HepG2 (cell line): ENCODE measurements around the gene HDAC8.

Experiments used
- CREM ChIP-seq, 2 experiments: sonication (generic) in 1 of 2; formaldehyde crosslinking in 1 of 2; IDR thresholded peaks; 2 replicates each; pipeline versions ENCODE4 v1.4.0 to v1.6.1; 2016 to 2020; ENCODE audit warnings: antibody characterized with exemption in 1 of 2, mild to moderate bottlenecking in 1 of 2, missing genetic modification reagents in 1 of 2
- FOSL1 ChIP-seq: sonication (generic); formaldehyde crosslinking; IDR thresholded peaks from 2 replicates; pipeline ENCODE4 v1.9.0; 2021; ENCODE audit warnings: missing genetic modification reagents, borderline replicate concordance
- ISL2 ChIP-seq: sonication (generic); formaldehyde crosslinking; IDR thresholded peaks from 2 replicates; pipeline ENCODE4 v1.5.0; 2020; ENCODE audit warnings: missing genetic modification reagents
- MZF1 ChIP-seq: sonication (generic); formaldehyde crosslinking; IDR thresholded peaks from 2 replicates; pipeline ENCODE4 v1.8.1; 2023; ENCODE audit warnings: mild to moderate bottlenecking, missing genetic modification reagents, borderline replicate concordance
- SUZ12 ChIP-seq: fragments of 150-350 bp; IDR thresholded peaks from 2 replicates; pipeline ENCODE4 v1.6.1; 2014; ENCODE audit warnings: low read depth, low read length
- ZNF773 ChIP-seq: sonication (generic); formaldehyde crosslinking; IDR thresholded peaks from 2 replicates; pipeline ENCODE4 v1.4.0; 2020; ENCODE audit warnings: missing genetic modification reagents, borderline replicate concordance
- TF ChIP-seq, protein P1 (sequence below): sonication (generic); formaldehyde crosslinking; IDR thresholded peaks from 2 replicates; pipeline ENCODE4 v1.5.0; 2020; ENCODE audit warnings: mild to moderate bottlenecking, missing genetic modification reagents, moderate library complexity
- TF ChIP-seq, protein P2 (sequence below), 2 experiments: IDR thresholded peaks; 2 replicates each; pipeline ENCODE4 v1.6.1; 2011 to 2012; ENCODE audit warnings: low read length in 2 of 2, borderline replicate concordance in 1 of 2, low read depth in 1 of 2, mild to moderate bottlenecking in 1 of 2, moderate library complexity in 1 of 2

DNA sequence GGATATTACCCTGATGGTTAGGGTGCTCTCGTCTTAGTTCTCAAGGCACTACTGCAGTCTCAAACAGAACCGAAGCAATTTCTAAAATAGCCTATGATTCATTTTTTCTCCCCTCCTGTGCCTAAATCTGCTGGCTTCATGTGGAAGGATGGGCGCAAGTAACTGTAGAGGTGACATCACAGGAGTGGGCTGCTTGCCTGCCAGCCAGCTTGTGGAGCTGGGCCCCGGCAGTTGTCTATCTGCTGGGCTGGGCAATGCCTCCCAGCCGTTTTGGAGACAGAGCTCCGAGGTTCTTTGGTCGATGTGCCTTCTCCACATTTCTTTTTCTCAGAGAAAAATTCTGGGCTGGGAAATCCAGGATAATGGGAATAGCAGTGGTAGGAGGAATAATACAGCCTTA lies 232.6 kb downstream of the HDAC8 start:
- TF ChIP-seq ISL2 (CRISPR knock-in tag) (no peak), FOSL1 (no peak), SUZ12 (no peak), ZNF773 (no peak), CREM (IDR thresholded peaks at IDR 0.05) (no peak), CREM (CRISPR knock-in tag; IDR thresholded peaks at IDR 0.05) (no peak), MZF1 (no peak)
- TF ChIP-seq, protein P1, sequence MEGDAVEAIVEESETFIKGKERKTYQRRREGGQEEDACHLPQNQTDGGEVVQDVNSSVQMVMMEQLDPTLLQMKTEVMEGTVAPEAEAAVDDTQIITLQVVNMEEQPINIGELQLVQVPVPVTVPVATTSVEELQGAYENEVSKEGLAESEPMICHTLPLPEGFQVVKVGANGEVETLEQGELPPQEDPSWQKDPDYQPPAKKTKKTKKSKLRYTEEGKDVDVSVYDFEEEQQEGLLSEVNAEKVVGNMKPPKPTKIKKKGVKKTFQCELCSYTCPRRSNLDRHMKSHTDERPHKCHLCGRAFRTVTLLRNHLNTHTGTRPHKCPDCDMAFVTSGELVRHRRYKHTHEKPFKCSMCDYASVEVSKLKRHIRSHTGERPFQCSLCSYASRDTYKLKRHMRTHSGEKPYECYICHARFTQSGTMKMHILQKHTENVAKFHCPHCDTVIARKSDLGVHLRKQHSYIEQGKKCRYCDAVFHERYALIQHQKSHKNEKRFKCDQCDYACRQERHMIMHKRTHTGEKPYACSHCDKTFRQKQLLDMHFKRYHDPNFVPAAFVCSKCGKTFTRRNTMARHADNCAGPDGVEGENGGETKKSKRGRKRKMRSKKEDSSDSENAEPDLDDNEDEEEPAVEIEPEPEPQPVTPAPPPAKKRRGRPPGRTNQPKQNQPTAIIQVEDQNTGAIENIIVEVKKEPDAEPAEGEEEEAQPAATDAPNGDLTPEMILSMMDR (CRISPR knock-in tag): no peak
- TF ChIP-seq, protein P2, sequence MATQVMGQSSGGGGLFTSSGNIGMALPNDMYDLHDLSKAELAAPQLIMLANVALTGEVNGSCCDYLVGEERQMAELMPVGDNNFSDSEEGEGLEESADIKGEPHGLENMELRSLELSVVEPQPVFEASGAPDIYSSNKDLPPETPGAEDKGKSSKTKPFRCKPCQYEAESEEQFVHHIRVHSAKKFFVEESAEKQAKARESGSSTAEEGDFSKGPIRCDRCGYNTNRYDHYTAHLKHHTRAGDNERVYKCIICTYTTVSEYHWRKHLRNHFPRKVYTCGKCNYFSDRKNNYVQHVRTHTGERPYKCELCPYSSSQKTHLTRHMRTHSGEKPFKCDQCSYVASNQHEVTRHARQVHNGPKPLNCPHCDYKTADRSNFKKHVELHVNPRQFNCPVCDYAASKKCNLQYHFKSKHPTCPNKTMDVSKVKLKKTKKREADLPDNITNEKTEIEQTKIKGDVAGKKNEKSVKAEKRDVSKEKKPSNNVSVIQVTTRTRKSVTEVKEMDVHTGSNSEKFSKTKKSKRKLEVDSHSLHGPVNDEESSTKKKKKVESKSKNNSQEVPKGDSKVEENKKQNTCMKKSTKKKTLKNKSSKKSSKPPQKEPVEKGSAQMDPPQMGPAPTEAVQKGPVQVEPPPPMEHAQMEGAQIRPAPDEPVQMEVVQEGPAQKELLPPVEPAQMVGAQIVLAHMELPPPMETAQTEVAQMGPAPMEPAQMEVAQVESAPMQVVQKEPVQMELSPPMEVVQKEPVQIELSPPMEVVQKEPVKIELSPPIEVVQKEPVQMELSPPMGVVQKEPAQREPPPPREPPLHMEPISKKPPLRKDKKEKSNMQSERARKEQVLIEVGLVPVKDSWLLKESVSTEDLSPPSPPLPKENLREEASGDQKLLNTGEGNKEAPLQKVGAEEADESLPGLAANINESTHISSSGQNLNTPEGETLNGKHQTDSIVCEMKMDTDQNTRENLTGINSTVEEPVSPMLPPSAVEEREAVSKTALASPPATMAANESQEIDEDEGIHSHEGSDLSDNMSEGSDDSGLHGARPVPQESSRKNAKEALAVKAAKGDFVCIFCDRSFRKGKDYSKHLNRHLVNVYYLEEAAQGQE (IDR thresholded peaks at IDR 0.05; ENCODE audit: borderline replicate concordance in 1 of 2, low read depth in 1 of 2, low read length in 2 of 2): no peak
